Activated naive CD8-positive, alpha-beta T cell treated with anti-CD3 and anti-CD28 coated beads, Interleukin-2, amount 10 ng/mL, durations not matched to agents 7 days and 5 days (primary cell): ENCODE measurements around the gene ADGRF3. TPM values are rescaled to one million over a fixed set of nuclear protein-coding genes. Genes with fewer than 3 reads are reported as not detected.
A peak's percentile ranks its signal among the peaks of the same experiment; 100 is the strongest.
"Not testable (repeated sequence)": the region's sequence is repeated elsewhere in the genome, so short reads cannot be mapped to it uniquely, and the experiment has no call there.

Source experiments
- ATAC-seq: fragments of 150-1000 bp; cut with Tn5 transposase; one replicate; pipeline ENCODE4 v1.10.0; 2021; ENCODE audit warnings: low read depth, moderate library complexity
- POLR2A ChIA-PET: fragments of 350-600 bp; sonication (Branson Sonifier 250); formaldehyde crosslinking; loops from one replicate; lab custom pipeline; 2021; ENCODE audit warnings: antibody characterized with exemption; lab: Charles Lee
- DNase-seq: peaks from one replicate; pipeline ENCODE4 v3.0.0; 2021
- H3K27ac Mint-ChIP-seq: one replicate; pipeline ENCODE4 v1.8.0; 2022; ENCODE audit warnings: mild to moderate bottlenecking, mixed read lengths
- H3K27me3 Mint-ChIP-seq: one replicate; pipeline ENCODE4 v1.8.0; 2022; ENCODE audit warnings: mild to moderate bottlenecking, moderate library complexity, mixed read lengths
- H3K36me3 Mint-ChIP-seq: one replicate; pipeline ENCODE4 v1.8.0; 2021; ENCODE audit warnings: mild to moderate bottlenecking, mixed read lengths
- H3K4me1 Mint-ChIP-seq: one replicate; pipeline ENCODE4 v1.8.0; 2021; ENCODE audit warnings: mixed read lengths
- H3K4me3 Mint-ChIP-seq: one replicate; pipeline ENCODE4 v1.8.0; 2022; ENCODE audit warnings: mild to moderate bottlenecking, moderate library complexity, mixed read lengths
- H3K9me3 Mint-ChIP-seq: one replicate; pipeline ENCODE4 v1.8.0; 2021; ENCODE audit warnings: mixed read lengths
- total RNA-seq, 2 experiments: library from RNA; stranded (reverse); gene quantifications; one replicate each; pipeline ENCODE4 v1.2.3, GENCODE V29; 2021

The ADGRF3 gene
- total RNA-seq, 2 experiments from 2014 or later, result 5.7 to 7.0 TPM

- peak overlapping the region; percentile 95 for H3K4me3 Mint-ChIP-seq
- peaks cover 5% of the 10 kb centered on the region for H3K36me3 Mint-ChIP-seq
- POLR2A ChIA-PET, result interaction anchor here (0.5 to 3.4 kb wide), 9 partner anchors 10 to 975 kb away, joined by 3 to 21 read pairs (median 3); partner anchors contain the start of genes HADHA and HADHB
- no peaks in the 10 kb centered on the region for H3K9me3 Mint-ChIP-seq
- ATAC-seq, result no peak
- DNase-seq, result no peak
- peak overlapping the region; percentile 91 for H3K27ac Mint-ChIP-seq
- H3K4me1 Mint-ChIP-seq, result peaks cover 33% of the 10 kb centered on the region
- H3K27me3 Mint-ChIP-seq, result no peaks in the 10 kb centered on the region
Observed at GRCh38 chr2:26344581-26345282, 1.9 kb downstream of the ADGRF3 start.

DNA sequence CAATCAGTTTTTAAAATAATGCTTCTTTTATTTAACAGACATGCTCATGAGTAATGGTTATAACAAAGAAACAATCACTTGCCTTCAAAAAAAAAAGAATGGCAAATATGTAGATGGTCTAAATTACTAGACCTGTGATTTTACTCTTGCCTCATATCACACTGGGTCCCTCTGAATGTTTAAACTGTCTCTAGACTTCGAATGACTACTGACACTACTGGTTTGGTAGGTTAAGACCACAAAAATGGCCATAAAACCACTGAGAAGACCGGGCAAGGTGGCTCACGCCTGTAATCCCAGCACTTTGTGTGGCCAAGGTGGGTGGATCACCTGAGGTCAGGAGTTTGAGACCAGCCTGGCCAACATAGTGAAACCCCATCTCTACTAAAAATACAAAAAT, 5.8 kb downstream of the ADGRF3 start:
- Mint-ChIP-seq H3K9me3 (no peaks in the 10 kb centered on the region), H3K36me3 (peaks cover 1% of the 10 kb centered on the region), H3K4me3 (no peak overlapping the region), H3K27me3 (no peaks in the 10 kb centered on the region), H3K27ac (no peak overlapping the region), H3K4me1 (peaks cover 23% of the 10 kb centered on the region)
- POLR2A ChIA-PET, result no interaction called here
- ATAC-seq (no peak), DNase-seq (no peak)

- POLR2A ChIA-PET, result interaction anchor here (0.8 kb wide), 1 partner anchor 8 kb away, joined by 3 read pairs; the partner anchor contains the start of gene SELENOI
- peaks cover 1% of the 10 kb centered on the region for H3K36me3 Mint-ChIP-seq
- no peak for ATAC-seq
- H3K4me1 Mint-ChIP-seq, result peaks cover 14% of the 10 kb centered on the region
- H3K27me3 Mint-ChIP-seq, result no peaks in the 10 kb centered on the region
- H3K9me3 Mint-ChIP-seq, result no peaks in the 10 kb centered on the region
- no peak overlapping the region for H3K27ac Mint-ChIP-seq
- no peak overlapping the region for H3K4me3 Mint-ChIP-seq
- DNase-seq, result no peak
Observed at GRCh38 chr2:26337298-26337697, 9.3 kb downstream of the ADGRF3 start.

DNA sequence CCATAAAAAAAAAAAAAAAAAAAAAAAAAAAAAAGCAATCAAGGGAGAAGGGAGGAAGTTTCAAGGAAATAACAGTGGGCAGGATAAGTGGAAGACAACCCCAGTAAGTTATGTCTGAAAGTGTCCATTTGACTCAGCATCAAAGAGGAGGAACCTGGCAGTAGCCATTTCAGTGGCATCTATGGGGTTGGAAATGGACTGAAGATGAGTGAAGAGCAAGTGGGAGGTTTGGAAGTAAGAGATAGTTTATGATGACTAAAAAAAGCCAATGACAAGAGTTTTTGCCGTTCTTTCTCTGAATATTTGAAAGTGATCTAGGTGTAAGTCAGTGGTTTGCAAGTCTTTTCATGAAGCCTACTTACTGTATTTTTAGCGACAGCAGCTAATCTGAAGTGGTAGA, 9.9 kb downstream of the ADGRF3 start:
- Mint-ChIP-seq H3K4me1 (peaks cover 14% of the 10 kb centered on the region), H3K36me3 (peaks cover 1% of the 10 kb centered on the region), H3K9me3 (no peaks in the 10 kb centered on the region), H3K27ac (no peak overlapping the region), H3K4me3 (no peak overlapping the region), H3K27me3 (no peaks in the 10 kb centered on the region)
- DNase-seq (no peak), ATAC-seq (no peak)
- POLR2A ChIA-PET, result interaction anchor here (0.8 kb wide), 1 partner anchor 9 kb away, joined by 3 read pairs; the partner anchor contains the start of gene SELENOI

DNA sequence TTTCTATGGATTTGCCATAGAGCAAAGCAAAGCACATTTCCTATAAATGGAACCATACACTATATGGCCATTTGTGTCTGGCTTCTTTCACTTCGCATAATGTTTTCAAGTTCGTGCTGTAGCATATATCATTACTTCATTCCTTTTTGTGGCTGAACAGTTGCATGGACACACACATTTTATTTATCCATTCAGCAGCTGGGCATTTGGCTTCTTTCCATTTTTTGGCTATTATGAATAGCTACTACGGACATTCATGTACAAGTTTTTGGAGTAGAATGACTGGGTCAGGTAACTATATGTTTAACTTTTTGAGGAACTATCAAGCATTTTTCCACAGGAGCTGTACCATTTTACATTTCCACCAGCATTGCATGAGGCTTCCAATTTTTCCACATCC, 11.4 kb downstream of the ADGRF3 start:
- H3K36me3 Mint-ChIP-seq, result peaks cover 1% of the 10 kb centered on the region
- peaks cover 14% of the 10 kb centered on the region for H3K4me1 Mint-ChIP-seq
- H3K27me3 Mint-ChIP-seq, result no peaks in the 10 kb centered on the region
- POLR2A ChIA-PET, result interaction anchor here (3.4 kb wide), 1 partner anchor 11 kb away, joined by 20 read pairs; the partner anchor contains the start of genes ADGRF3 and SELENOI
- no peak for DNase-seq
- H3K9me3 Mint-ChIP-seq, result no peaks in the 10 kb centered on the region
- no peak overlapping the region for H3K27ac Mint-ChIP-seq
- H3K4me3 Mint-ChIP-seq, result no peak overlapping the region
- ATAC-seq, result no peak

GRCh38 chr2:26333293-26333692, 13.3 kb downstream of the ADGRF3 start:
- ATAC-seq (no peak), DNase-seq (no peak)
- Mint-ChIP-seq H3K36me3 (peaks cover 1% of the 10 kb centered on the region), H3K9me3 (no peaks in the 10 kb centered on the region), H3K27ac (no peak overlapping the region), H3K4me3 (no peak overlapping the region), H3K27me3 (peaks cover 1% of the 10 kb centered on the region), H3K4me1 (peaks cover 22% of the 10 kb centered on the region)
- POLR2A ChIA-PET, result interaction anchor here (3.4 kb wide), 1 partner anchor 12 kb away, joined by 20 read pairs; the partner anchor contains the start of genes ADGRF3 and SELENOI

DNA sequence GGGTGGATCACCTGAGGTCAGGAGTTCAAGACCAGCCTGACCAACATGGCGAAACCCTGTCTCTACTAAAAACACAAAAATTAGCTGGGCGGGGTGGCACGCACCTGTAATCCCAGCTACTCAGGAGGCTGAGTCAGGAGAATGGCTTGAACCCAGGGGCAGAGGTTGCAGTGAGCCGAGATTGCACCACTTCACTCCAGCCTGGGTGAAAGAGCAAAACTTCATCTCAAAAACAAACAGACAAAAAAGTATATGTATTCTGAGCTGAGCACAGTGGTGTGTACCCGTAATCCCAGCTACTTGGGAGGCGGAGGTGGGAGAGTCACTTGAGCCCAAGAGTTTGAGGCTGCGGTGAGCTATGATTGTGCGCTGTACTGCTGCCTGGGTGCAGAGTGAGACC, 15.3 kb downstream of the ADGRF3 start:
- H3K9me3 Mint-ChIP-seq, POLR2A ChIA-PET, H3K27ac Mint-ChIP-seq, H3K27me3 Mint-ChIP-seq, H3K36me3 Mint-ChIP-seq, ATAC-seq, H3K4me3 Mint-ChIP-seq, DNase-seq: not testable (repeated sequence)
- peaks cover 28% of the 10 kb centered on the region for H3K4me1 Mint-ChIP-seq

DNA sequence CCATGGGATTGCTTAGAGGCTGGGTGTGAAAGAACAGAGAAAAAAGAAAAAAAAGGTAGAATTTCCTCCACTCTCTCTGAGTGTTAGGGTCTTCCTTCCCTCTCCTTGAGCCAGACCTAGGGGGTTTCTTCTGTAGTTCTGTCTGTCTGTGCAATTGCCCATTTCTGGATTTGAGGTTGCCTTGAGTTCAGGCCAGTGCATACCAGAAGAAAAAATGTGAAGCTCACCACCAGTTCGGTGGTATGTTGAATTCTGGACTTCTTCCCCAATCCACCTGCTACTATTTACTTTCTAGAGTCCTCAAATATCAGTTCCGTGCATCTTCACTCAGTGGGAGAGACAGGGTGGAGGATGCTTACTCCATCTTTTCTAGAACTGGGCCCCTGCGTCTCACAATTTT, 16.0 kb downstream of the ADGRF3 start:
- Mint-ChIP-seq H3K9me3 (no peaks in the 10 kb centered on the region), H3K27me3 (peaks cover 2% of the 10 kb centered on the region), H3K4me3 (no peak overlapping the region), H3K27ac (no peak overlapping the region), H3K36me3 (no peaks in the 10 kb centered on the region), H3K4me1 (peaks cover 25% of the 10 kb centered on the region)
- ATAC-seq (no peak), DNase-seq (no peak)
- POLR2A ChIA-PET, result no interaction called here

DNA sequence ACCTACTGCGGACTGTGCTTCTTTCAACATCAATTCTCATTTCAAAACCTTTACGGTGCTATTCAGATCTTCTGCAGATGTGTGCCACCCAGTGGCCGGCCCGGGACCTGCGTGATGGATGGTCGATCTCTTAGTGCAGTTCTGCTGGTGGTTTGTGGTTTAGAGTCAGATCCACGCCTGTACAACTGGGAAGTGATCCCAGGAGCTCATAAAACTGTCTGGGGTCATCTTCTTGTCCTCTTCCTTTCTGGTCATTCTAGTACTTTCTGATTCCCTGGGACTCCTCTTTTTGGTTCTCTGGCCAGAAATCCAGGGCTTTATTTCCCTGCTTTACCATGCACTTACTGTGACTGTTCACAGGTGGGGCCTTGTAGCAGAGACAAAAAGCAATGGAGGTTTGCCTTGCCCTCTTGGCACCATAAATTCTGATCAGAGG, 16.5 kb downstream of the ADGRF3 start:
- ATAC-seq (peak; percentile 95), DNase-seq (peak; percentile 86)
- POLR2A ChIA-PET, result no interaction called here
- H3K36me3 Mint-ChIP-seq, result no peaks in the 10 kb centered on the region
- H3K4me1 Mint-ChIP-seq, result peaks cover 25% of the 10 kb centered on the region
- no peaks in the 10 kb centered on the region for H3K9me3 Mint-ChIP-seq
- H3K27me3 Mint-ChIP-seq, result peaks cover 2% of the 10 kb centered on the region
- no peak overlapping the region for H3K4me3 Mint-ChIP-seq
- no peak overlapping the region for H3K27ac Mint-ChIP-seq

DNA sequence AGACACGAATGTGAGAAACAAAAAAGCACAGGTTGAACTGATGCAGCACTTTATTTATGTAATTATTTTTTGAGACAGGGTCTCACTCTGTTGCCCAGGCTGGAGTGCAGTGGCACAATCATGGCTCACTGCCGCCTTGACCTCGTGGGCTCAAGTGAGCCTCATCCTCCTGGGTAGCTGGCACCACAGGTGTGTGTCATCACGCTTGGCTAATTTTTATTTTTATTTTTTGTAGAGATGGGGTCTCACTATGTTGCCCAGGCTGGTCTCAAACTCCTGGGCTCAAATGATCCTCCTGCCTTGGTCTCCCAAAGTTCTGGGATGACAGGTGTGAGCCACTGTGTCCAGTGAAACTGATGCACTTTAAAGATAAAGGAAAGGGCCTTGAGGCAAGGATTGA, 17.5 kb downstream of the ADGRF3 start:
- peaks cover 25% of the 10 kb centered on the region for H3K4me1 Mint-ChIP-seq
- H3K9me3 Mint-ChIP-seq, H3K27me3 Mint-ChIP-seq, H3K27ac Mint-ChIP-seq, H3K36me3 Mint-ChIP-seq, H3K4me3 Mint-ChIP-seq, ATAC-seq, DNase-seq, POLR2A ChIA-PET: not testable (repeated sequence)

- DNase-seq, result no peak
- no peak for ATAC-seq
- POLR2A ChIA-PET, result interaction anchor here (0.7 to 1.1 kb wide), 3 partner anchors 18 to 198 kb away, joined by 3 to 4 read pairs (median 3); partner anchors contain the start of gene SELENOI
- Mint-ChIP-seq H3K9me3 (no peaks in the 10 kb centered on the region), H3K4me3 (no peak overlapping the region), H3K27ac (no peak overlapping the region), H3K4me1 (peaks cover 21% of the 10 kb centered on the region), H3K36me3 (peaks cover 4% of the 10 kb centered on the region), H3K27me3 (peaks cover 2% of the 10 kb centered on the region)
Observed at GRCh38 chr2:26327291-26328272, 19.0 kb downstream of the ADGRF3 start.

DNA sequence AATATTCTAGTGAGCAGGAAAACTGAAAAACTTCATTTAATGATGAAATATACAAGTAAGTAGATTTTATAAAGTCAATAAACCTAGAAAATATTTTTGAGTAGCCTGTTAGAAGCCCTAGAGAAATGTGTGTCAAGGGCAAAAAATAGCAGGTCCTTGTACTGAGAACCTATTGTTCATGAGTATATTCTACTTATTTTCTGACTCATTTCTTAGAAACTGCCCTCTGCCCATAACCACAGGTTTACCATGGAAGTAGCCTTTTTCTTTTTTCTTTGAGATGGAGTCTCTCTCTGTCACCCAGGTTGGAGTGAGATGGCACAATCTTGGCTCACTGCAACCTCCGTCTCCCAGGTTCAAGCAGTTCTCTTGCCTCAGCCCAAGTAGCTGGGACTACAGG, 20.1 kb downstream of the ADGRF3 start:
- H3K27ac Mint-ChIP-seq, result no peak overlapping the region
- H3K4me1 Mint-ChIP-seq, result peaks cover 21% of the 10 kb centered on the region
- H3K27me3 Mint-ChIP-seq, result peaks cover 2% of the 10 kb centered on the region
- POLR2A ChIA-PET, result no interaction called here
- DNase-seq, result no peak
- no peak for ATAC-seq
- no peak overlapping the region for H3K4me3 Mint-ChIP-seq
- H3K9me3 Mint-ChIP-seq, result no peaks in the 10 kb centered on the region
- peaks cover 4% of the 10 kb centered on the region for H3K36me3 Mint-ChIP-seq

GRCh38 chr2:26325851-26326250, 20.7 kb downstream of the ADGRF3 start:
- Mint-ChIP-seq H3K9me3 (no peaks in the 10 kb centered on the region), H3K4me1 (peaks cover 21% of the 10 kb centered on the region), H3K27me3 (peaks cover 2% of the 10 kb centered on the region), H3K27ac (no peak overlapping the region), H3K36me3 (peaks cover 4% of the 10 kb centered on the region), H3K4me3 (no peak overlapping the region)
- no peak for DNase-seq
- POLR2A ChIA-PET, result no interaction called here
- ATAC-seq, result no peak
